Activated CD8-positive, alpha-beta memory T cell treated with anti-CD3 and anti-CD28 coated beads, Interleukin-2, amount 50 U/mL, for 1 hour (primary cell): ENCODE data around the gene KIR2DL1.
"Not testable (repeated sequence)": the region's sequence is repeated elsewhere in the genome, so short reads cannot be mapped to it uniquely, and the experiment has no call there.

Experiments
- DNase-seq: peaks from one replicate; pipeline ENCODE4 v3.0.0-alpha.2; 2020; ENCODE audit errors: extremely low read depth

The KIR2DL1 gene

GRCh38 chr19:54771018-54771960 lies 1.7 kb downstream of the KIR2DL1 start:
- DNase-seq, result not testable (repeated sequence)

GRCh38 chr19:54772666-54773065 lies 3.1 kb downstream of the KIR2DL1 start:
- not testable (repeated sequence) for DNase-seq

GRCh38 chr19:54775095-54775815 lies 5.7 kb downstream of the KIR2DL1 start:
- DNase-seq, result not testable (repeated sequence)

GRCh38 chr19:54775830-54776229 lies 6.2 kb downstream of the KIR2DL1 start:
- not testable (repeated sequence) for DNase-seq

- DNase-seq, result not testable (repeated sequence)
Observed at GRCh38 chr19:54777851-54778250, 8.3 kb downstream of the KIR2DL1 start.

- not testable (repeated sequence) for DNase-seq
Observed at GRCh38 chr19:54778896-54779295, 9.3 kb downstream of the KIR2DL1 start.

- DNase-seq, result not testable (repeated sequence)
Observed at GRCh38 chr19:54782916-54783315, 13.3 kb downstream of the KIR2DL1 start.

- not testable (repeated sequence) for DNase-seq
Observed at GRCh38 chr19:54786091-54786723, 16.6 kb downstream of the KIR2DL1 start.

GRCh38 chr19:54788154-54788553 lies 18.6 kb downstream of the KIR2DL1 start:
- not testable (repeated sequence) for DNase-seq

GRCh38 chr19:54790711-54791110 lies 21.1 kb downstream of the KIR2DL1 start:
- no peak for DNase-seq

GRCh38 chr19:54791476-54791875 lies 21.9 kb downstream of the KIR2DL1 start:
- no peak for DNase-seq

GRCh38 chr19:54792814-54793213 lies 23.2 kb downstream of the KIR2DL1 start:
- DNase-seq, result no peak

- DNase-seq, result no peak
Observed at GRCh38 chr19:54795758-54796157, 26.2 kb downstream of the KIR2DL1 start.

- DNase-seq, result no peak
Observed at GRCh38 chr19:54803410-54803809, 33.8 kb downstream of the KIR2DL1 start, which contains the start of gene KIR2DL4. KIR2DL4 (plus strand) TSS chr19:54803610; CDS start chr19:54803652, 42 bp downstream.

- no peak for DNase-seq
Observed at GRCh38 chr19:54804101-54804500, 34.5 kb downstream of the KIR2DL1 start.

GRCh38 chr19:54804571-54804970 lies 35.0 kb downstream of the KIR2DL1 start:
- no peak for DNase-seq

- DNase-seq, result no peak
Observed at GRCh38 chr19:54805665-54806515, 36.3 kb downstream of the KIR2DL1 start.

- no peak for DNase-seq
Observed at GRCh38 chr19:54806516-54806838, 36.9 kb downstream of the KIR2DL1 start.

- DNase-seq, result not testable (repeated sequence)
Observed at GRCh38 chr19:54814571-54814970, 45.0 kb downstream of the KIR2DL1 start.

GRCh38 chr19:54816251-54816650 lies 46.7 kb downstream of the KIR2DL1 start, which contains the start of gene KIR3DL1:
KIR3DL1 (plus strand) TSS chr19:54816468.
- DNase-seq, result not testable (repeated sequence)
